ENCODE results near the gene MARCKSL1. TPM values are rescaled to one million over a fixed set of nuclear protein-coding genes. Genes with fewer than 3 reads are reported as not detected.

MARCKSL1 gene
- 11.0 and 43.6 TPM in 2 replicates for total RNA-seq

GRCh38 chr1:32335790-32336590 is at the start of gene MARCKSL1:
TSS of gene MARCKSL1 (minus strand) at chr1:32336233. CDS start at chr1:32336033, 200 bp downstream.

GRCh38 chr1:32362474-32363313 is 26.7 kb upstream of the MARCKSL1 start, which contains the start of the genes FAM229A and TSSK3:
TSS of gene FAM229A (minus strand) at chr1:32362485. CDS start at chr1:32362091, 394 bp downstream.
TSS of gene TSSK3 (plus strand) at chr1:32362539. CDS start at chr1:32362702, 163 bp downstream.

GRCh38 chr1:32291708-32292538 is 44.1 kb downstream of the MARCKSL1 start, which contains the start of gene HDAC1:
TSS of gene HDAC1 (plus strand) at chr1:32292083. CDS start at chr1:32292170, 87 bp downstream.

Small RNA genes within 50 kb of the gene (small RNA-seq; reads per million reads assigned to genes)
- gene RF00019, result not detected

Other genes with a start within 250 kb of the MARCKSL1 start
- 40.0 and 65.5 TPM in 2 replicates for gene KPNA6, start 228.2 kb downstream of the MARCKSL1 start, total RNA-seq
- gene TXLNA, start 156.6 kb downstream of the MARCKSL1 start, total RNA-seq, result 53.4 and 62.5 TPM in 2 replicates
- 12.5 and 18.1 TPM in 2 replicates for gene CCDC28B, start 135.6 kb downstream of the MARCKSL1 start, total RNA-seq
- gene IQCC, start 130.6 kb downstream of the MARCKSL1 start, total RNA-seq, result 0.54 and 0.79 TPM in 2 replicates
- not detected in 2 replicates for gene DCDC2B, start 127.1 kb downstream of the MARCKSL1 start, total RNA-seq
- gene TMEM234, start 113.9 kb downstream of the MARCKSL1 start, total RNA-seq, result 19.4 and 29.1 TPM in 2 replicates
- gene EIF3I, start 113.8 kb downstream of the MARCKSL1 start, total RNA-seq, result 163 and 360 TPM in 2 replicates
- 1.2 TPM in 1 of 2 replicates, not detected in the other for gene FAM167B, start 89.0 kb downstream of the MARCKSL1 start, total RNA-seq
- 1.2 and 2.4 TPM in 2 replicates for gene LCK, start 85.0 kb downstream of the MARCKSL1 start, total RNA-seq
- gene HDAC1, start 44.1 kb downstream of the MARCKSL1 start, total RNA-seq, result 72.1 and 80.5 TPM in 2 replicates
- gene FAM229A, start 26.3 kb upstream of the MARCKSL1 start, total RNA-seq, result 2.4 and 3.9 TPM in 2 replicates
- 0.39 TPM in 1 of 2 replicates, not detected in the other for gene TSSK3, start 26.3 kb upstream of the MARCKSL1 start, total RNA-seq
- 68.7 and 76.1 TPM in 2 replicates for gene BSDC1, start 58.2 kb upstream of the MARCKSL1 start, total RNA-seq
- gene ZBTB8B, start 128.8 kb upstream of the MARCKSL1 start, total RNA-seq, result 0.22 and 0.79 TPM in 2 replicates
- gene ZBTB8A, start 203.2 kb upstream of the MARCKSL1 start, total RNA-seq, result 10.5 and 11.0 TPM in 2 replicates